ENCODE data around the gene TYW5.

The TYW5 gene, protein sequence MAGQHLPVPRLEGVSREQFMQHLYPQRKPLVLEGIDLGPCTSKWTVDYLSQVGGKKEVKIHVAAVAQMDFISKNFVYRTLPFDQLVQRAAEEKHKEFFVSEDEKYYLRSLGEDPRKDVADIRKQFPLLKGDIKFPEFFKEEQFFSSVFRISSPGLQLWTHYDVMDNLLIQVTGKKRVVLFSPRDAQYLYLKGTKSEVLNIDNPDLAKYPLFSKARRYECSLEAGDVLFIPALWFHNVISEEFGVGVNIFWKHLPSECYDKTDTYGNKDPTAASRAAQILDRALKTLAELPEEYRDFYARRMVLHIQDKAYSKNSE

DNA sequence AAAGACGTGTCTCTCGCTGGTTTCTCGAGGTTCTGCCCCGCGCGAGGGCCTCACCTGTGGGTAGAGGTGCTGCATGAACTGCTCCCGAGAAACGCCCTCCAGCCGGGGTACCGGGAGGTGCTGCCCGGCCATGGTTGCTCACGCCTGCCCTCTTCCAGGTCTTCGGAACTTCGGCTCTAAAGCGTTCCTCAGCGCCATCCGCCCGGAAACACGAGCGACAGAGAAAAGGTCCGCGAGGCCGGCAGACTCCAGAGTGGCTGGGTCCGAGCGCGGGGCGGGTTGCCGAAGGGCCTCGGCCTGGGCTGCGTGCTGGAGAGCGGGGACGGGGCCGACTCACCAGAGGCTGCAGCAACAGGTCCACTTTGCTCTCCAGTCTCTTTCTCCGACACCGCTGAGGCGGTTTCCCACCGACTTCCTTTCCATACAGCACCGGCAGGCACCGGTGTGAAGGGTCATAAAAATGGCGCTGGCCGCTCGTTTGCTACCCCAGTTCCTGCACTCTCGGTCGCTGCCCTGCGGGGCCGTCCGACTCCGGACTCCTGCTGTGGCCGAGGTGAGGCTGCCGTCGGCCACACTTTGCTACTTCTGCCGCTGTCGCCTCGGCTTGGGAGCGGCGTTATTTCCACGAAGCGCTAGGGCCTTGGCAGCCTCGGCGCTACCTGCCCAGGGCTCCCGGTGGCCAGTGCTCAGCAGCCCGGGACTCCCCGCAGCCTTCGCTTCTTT is at the start of gene TYW5, which contains the start of gene MAIP1:
TYW5 (minus strand) TSS at position 153 of the 723 bp plus-strand sequence; CDS start at position 132, 21 bp downstream.
MAIP1 (plus strand) TSS at position 244 of the 723 bp plus-strand sequence; CDS start at position 461, 217 bp downstream.
- peak; percentile 72 for DNase-seq (ENCODE audit: low read depth)

DNA sequence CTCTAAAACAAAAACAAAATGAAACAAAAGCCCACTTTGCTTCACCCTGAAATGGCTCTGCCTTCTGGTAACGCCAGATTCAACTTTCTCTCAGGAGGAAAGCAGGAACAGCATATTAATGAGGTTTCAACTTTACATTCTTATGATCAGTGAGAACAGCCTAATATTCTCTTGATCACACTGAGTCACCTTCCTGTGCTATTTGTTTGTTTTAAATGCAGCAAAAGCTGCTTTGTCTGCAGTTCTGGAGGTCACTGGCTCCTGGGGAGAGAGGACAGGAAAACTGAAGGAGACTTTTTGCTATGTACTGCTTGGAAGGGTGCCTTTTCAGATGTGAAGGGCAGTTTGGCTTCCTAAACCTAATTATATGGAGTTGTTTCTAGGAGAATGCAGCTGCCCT is 48.2 kb upstream of the TYW5 start:
- no peak for DNase-seq (ENCODE audit: low read depth)

DNA sequence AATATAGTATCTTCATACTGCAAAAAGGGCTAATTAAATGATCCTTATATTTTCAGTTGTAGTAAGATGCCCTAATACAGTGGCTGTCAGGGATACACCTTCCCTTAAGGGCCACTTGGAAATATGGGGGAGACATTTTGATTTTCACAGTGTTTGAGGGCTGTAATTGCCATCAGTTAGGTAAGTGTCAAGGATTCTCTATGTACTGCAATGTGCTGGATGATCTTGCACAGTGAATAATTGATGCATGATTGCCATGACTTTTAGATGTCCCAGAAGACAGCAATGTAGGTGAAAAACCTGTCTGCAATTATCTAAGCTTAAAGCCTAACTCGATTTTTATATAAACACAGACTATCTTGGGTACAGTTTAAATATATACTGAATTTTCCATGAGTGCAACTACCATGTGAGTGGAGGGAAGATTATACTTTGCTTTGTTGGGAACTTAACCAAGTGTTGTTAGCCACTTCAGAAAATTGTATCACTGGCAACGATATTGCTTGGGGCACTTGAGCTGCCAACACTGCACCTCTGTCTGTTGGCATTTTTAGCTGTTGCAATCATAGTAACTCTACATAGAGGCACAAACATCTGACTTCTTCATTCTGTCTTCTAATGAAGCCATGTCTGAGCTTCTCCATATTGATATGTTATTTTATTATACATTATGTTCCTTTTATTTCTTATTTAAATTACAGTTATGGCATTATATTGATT is 45.3 kb upstream of the TYW5 start:
- no peak for DNase-seq (ENCODE audit: low read depth)

DNA sequence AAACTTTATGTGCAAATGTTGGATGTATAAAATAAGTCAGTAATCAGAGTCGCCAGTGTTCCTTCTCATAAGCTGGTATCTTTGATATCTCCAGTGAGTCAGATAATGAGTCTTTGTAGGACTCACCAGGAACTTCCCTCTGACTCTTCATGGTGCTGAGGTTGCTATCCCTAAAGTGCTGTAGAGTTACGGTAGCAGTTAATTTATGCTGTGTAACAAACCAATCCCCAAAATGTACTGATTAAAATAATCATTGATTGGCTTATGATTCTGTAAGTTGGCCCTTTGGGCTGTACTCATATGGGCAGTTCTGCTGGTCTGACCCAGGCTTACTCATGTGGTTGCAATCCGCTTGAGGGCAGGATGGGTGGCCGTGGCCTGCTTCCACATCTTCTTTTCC is 43.9 kb upstream of the TYW5 start:
- DNase-seq (ENCODE audit: low read depth): no peak

DNA sequence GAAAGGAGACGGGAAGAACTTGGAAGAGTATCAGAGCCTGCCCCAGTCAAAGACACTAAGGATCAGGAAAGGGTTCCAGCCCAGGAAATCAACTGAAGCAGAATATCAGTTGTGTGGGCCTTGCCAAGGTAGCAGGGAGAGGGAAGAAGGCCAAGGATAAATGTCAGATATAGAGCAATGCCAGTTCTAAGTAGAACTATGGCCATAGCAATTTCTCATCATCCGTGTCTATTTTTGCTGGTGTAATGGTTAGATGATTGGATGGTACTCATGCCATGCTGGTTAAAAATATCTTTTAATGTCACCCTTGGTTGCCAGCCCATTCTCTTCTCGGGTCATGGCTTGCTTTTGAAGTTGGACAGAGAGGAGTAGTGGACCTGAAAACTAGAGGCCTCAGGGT is 42.0 kb upstream of the TYW5 start:
- DNase-seq (ENCODE audit: low read depth): no peak

DNA sequence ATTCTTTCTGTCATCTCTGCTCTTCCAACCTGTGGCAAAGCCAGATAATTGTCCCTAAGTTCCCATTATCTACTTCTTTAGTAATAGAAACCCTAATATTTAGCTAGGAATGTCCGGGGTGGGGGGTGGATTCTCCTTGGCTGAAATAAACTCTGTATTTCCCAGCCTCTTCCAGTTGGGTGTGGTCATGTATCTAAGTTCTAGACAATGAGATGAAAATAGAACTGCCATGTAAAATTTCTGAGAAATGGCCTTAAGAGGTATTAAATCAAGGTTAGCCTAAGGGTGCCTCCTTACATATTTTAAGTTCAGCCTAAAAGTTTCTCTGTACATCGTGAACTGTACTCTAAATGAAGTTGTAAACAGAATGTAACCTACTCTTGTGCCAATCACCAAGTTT is 39.6 kb upstream of the TYW5 start:
- no peak for DNase-seq (ENCODE audit: low read depth)

DNA sequence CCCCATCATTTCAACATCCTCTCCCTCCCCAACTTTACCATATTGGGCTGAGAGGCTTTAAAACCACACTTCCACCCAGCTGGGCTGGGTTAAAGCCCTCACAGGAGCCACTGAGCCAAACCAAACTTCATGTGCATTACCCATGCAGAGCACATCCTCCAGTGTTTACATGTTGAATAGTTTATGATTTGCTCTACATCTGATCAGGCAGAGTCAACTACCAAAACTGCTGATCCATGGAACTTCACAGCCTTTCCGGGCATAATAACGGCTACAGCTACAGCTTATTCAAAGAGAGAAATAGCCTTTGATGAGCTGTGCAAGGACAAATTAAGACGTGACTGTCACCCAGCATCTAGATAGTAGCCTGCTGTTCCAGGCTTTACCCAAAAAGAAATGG is 39.1 kb upstream of the TYW5 start:
- no peak for DNase-seq (ENCODE audit: low read depth)

DNA sequence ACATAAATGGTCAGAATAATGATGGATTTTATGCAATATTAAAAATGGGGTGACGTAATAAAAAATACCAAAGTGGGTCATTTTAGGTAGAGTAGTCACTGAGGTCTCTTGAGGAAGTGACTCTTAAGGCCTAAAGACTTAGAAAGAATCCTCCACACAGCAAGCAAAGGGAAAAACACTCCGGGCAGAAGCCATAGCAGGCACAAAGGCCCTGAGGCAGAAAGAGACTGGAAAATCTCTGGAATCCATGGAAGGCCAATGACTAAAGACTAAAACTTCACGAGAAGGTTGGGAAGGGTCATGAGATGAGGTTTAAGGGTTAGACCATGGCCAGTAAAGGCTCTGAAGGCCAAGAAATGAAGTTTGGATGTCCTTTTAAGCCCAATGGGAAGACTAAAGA is 37.0 kb upstream of the TYW5 start:
- DNase-seq (ENCODE audit: low read depth): no peak

DNA sequence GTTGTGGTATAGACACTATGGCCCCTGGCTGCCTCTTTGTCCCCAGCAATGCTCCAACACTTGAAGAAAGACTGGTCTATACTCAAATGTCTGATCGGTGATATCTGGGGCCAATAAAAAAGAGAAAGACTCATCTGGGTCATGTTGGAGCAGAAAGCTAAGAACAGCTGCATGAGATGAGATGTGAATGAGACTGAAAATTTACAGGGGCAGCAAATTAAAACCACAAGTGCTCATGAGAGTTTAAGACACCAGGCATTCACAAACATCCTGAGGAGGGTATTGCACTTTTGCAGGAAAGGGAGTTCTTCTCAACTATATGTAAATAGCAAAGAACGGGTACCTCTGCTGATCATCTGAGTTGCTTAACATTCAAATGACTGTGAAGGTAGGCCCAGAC is 36.4 kb upstream of the TYW5 start:
- DNase-seq (ENCODE audit: low read depth): no peak

DNA sequence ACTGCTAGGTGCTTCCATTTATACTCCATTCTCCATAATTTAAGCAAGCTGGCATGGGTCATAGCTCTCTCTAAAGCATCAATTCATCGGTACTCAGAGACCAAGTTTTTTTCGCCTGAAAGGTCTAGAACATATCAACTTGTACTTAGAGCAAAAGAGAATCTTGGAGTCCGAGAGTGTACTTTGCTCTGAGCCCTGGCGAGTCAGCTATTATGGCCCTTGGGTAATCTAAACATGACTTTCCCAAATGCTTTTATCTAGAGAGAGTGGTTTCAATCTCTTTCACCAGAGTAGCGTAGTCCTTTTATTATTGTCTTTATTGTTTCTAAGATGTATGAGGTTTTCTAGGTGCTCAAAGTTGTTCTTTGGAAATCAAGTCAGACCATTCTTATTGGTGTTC is 34.5 kb upstream of the TYW5 start:
- DNase-seq (ENCODE audit: low read depth): no peak

DNA sequence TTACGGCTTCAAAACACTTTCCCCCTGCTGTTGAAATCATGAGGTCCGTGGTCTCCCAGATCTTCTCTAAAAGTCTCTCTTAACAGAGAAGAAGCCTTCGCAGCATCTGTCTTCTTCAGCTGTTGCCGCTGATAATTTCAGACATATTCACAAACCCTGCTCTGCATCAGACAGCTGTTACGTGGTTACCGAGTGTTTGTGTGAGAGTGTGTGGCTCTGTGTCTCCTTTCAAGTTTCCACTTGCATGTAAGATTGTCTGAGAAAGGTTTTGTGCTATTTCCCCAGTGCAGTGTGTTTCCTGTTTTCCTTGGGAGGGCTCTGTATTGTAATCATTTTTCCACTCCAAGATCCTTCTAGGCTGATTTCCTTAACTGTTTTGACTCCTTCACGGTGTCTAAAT is 32.9 kb upstream of the TYW5 start:
- no peak for DNase-seq (ENCODE audit: low read depth)

DNA sequence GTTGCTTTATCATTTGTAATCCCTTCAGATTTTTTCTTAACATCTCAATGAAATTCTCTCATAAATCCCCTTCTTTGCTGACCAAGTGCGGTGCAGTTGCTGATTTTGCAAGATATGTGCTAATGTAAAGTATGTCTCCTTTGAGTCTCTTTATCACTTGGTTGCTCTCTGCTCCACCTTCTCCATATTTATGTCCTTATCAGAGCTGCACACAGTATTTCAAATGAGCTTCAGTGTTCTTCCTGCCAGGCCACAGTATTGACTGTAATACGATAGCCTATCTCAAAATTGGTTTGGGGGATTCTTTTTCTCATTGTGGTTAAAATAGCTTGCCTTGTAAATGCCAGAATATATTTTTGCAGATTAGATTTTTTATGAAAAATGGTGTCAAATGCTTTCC is 32.3 kb upstream of the TYW5 start:
- DNase-seq (ENCODE audit: low read depth): no peak

DNA sequence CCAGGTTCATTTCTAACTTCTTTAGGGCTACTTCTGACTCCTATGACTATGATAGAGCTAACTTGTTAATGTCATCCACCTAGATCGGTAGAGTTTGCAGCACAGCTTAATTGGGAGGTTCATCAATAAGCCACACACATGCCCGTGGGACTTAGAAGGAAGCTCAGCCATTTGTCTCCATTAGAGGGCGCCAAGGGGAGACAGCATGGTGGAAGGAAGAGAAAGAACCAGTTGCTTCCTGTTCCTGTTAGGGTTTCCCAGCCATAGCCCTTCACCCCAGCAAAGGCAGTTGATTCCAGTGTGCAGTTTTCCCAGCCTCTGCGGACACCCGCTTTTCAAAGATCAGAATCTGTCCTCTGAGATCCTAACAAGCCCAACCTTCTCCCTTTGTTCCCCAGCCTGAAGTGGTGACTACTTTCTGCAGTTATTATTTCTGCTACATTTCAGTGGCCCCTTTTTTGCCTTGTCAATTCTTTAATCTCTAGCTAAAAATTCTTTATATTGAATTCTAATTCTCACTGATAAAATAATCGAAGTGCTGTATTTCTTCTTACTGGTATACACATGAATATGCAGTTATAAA is 30.4 kb upstream of the TYW5 start:
- DNase-seq (ENCODE audit: low read depth): peak; percentile 73

DNA sequence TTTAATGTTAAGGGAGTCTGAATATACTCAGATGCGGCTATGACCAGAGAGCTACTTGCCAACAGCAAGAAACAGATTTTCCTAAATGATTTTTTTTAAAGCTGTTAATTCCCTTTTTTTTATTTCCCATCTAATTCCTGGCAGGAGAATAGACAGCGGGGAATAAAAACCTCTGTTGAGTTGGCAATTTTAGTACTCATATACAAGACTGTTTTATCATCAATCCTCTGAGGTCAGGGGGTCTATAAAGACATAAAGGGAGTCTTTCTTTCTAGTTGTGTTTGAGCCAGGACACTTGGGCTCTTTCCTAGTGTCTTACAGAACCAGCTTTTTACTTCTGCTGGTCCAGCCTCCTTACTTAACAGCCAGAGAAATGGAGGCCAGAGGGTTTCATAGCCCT is 29.5 kb upstream of the TYW5 start:
- DNase-seq (ENCODE audit: low read depth): no peak

DNA sequence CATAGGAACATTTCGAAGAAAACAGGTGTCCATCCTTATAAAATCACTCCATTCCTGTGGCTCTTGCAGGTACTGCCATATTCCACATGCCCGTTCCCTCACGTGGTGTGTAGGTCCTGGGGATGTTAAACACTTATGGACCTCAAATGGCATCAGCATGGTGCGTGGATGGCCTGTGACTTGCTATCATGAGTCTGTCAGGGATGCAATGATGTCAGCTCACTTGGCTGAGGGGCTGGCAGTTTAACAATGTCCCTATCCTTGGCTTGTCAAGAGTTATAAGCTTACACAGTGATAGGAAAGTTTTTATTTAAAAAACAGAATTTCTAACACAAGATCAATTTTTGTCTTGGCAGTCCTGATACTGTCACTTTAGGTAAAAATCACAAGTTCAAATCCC is 28.9 kb upstream of the TYW5 start:
- no peak for DNase-seq (ENCODE audit: low read depth)

DNA sequence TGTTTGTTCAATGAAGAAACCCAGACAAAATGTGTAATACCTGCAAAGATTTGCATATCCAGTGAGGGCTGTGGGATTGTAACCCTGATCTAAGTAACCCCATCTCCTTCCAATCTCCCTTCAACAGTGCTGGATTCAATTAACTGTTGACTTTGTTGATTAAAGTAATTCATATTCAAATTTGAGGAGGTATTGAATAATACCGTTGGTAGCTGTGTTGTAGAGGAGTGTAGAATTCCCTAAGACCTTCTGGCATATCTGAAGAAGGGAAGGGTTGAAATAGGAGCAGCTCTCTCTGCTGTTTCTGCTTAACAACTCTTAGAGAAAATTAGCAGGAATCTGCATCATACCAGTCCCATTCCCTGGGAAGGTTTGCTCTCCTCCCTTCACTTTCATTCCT is 28.2 kb upstream of the TYW5 start:
- DNase-seq (ENCODE audit: low read depth): no peak

DNA sequence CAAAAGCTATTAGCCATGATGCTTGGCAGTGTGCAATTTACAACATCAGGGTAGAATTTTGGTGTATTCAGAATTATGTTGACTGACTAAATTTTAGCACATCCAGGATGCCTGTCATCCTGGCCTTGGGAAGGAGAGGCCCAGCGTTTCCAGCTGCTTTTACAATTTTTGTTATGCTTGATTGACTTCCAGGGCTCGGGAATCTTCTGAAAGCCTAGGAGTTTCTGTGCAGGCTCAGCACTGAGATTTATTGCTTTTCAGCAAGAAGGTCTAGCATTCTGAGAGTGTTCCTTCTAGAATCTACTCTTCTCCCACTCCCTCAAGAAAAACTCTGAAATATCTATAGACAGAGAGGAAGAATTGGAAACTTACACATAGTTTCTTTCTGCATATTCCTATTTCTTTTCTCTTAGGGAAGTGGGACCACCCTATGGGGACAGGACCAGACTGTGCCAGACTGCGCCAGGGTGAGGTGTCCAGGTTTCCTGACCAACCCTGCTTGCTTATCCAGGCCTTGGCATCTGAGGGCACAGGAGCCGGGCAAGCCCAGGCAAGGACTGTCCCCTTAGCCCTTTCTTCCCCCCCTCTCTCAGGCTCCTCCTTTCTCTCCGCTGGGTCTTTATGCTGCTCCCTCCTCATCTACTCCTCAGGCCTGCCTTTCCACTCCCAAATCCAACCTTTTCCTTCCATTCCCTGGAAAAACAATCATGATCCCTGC is 27.0 kb upstream of the TYW5 start:
- no peak for DNase-seq (ENCODE audit: low read depth)

DNA sequence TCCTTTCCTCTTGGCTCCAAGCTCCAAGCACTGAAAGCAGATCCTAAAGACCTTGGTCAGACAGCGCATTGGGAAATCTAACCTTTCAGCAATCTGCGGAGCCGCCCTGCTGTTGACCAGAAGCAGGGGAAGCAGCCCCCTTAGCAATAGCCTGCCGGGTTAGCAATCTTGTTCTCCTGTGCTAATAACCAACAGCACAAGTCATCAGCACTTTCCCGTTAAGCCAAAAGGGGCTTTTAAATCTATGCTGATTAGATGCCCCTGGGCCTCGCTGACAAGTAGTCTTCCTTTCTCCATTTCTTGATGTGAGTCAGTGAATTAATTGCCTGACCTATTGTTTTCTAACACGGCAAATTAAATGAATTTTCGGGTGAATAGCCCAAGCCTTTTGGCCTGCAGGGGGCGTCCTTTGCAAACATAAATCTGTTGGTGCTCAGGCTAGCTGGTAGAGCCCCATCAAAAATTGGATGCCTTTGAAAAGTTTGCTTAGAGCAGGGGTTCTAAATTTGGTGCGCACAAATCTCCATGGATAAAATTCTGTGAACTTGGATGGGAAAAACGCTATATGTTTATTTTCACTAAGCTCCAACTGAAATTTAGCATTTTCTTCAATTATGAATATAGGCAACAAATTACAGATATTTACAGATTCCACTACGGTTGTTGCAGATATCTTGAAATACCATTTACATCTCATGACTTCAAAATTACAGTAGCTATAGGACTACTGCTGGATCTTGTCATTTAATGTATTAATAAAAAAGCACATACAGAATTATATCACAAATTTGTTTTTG is 24.7 kb upstream of the TYW5 start:
- DNase-seq (ENCODE audit: low read depth): peak; percentile 45

DNA sequence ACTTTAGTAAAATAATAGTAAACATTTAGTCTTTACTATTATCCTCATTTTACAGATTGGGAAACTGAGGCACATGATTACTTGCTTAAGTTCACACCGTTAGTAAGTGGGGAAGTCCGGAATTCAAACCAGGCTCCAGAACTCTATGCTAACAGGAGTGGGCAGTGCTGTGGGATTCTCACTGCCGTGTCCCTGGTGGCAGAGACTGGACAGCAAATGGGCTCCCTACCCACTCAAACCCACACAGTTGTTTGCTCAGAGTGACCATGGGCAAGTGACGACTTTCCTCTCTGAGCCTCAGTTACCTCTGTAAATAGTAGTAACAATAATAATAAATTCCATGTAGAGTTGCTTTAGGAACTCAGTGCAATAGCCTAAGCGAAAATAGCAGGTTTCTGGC is 24.1 kb upstream of the TYW5 start:
- DNase-seq (ENCODE audit: low read depth): no peak

DNA sequence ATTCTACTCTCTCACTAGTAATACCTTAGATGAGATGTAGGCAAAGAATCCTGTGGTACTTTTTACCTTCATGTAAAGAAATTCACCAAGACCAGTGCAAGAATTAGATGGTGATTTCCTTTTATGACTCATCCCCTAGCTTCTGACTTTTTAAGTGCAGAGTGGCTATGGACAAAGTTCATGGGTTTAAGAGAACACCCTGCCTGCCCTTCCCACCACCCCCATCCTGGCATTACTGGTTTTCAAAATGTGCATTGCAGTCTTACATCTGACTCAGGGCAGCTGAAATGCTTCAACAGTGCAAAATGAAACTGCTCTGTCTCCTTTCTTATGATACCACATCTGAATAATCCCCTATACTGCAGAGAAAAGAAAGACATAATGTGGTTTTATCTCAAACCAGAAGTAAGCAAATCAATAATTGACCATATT is 22.7 kb upstream of the TYW5 start:
- no peak for DNase-seq (ENCODE audit: low read depth)

DNA sequence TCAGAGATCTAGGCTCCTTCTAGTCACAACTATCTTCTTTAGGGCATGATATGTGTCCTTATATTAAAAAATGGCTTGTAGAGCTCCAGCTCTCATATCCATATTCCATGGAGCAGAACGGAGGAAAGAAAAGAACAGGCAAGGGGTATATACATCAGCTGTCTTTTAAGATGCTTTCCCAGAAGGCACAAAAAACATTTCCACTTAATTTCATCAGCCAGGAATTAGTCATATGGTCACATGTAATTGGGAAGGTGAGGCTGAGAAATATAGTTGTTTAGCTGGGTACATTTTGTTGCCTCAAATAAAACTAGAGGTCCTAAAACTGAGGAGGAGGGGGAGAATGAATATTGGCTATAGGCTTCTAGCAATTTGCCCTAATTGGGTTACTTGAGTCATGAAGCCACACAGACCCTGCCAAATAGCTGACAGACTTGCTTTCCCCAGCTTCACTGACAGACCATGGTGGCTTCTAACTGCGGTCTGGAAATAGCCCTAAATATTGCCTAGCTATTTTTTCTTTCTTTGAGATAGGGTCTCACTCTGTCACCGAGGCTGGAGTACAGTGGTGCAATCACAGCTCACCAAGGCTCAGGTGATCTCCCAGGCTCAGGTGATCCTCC is 20.1 kb upstream of the TYW5 start:
- DNase-seq (ENCODE audit: low read depth): no peak
